Colonic mucosa (tissue), 4 donors: ENCODE measurements around the gene REM2. TPM values are rescaled to one million over a fixed set of nuclear protein-coding genes. Genes with fewer than 3 reads are reported as not detected.
A peak's percentile ranks its signal among the peaks of the same experiment; 100 is the strongest.

Experiments used
- DNase-seq: peaks from one replicate; pipeline ENCODE4 v3.0.0-alpha.2; 2020
- H3K27ac ChIP-seq: fragments of 200-600 bp; one replicate; pipeline ENCODE4 v1.8.0; 2021
- H3K27me3 ChIP-seq: fragments of 200-600 bp; one replicate; pipeline ENCODE4 v1.8.0; 2021
- H3K36me3 ChIP-seq: fragments of 200-600 bp; one replicate; pipeline ENCODE4 v1.8.0; 2021
- H3K4me1 ChIP-seq: fragments of 200-600 bp; one replicate; pipeline ENCODE4 v1.8.0; 2021; ENCODE audit warnings: mild to moderate bottlenecking
- H3K4me3 ChIP-seq: fragments of 200-600 bp; one replicate; pipeline ENCODE4 v1.8.0; 2021
- H3K9ac ChIP-seq, 2 donors: one replicate each; pipeline ENCODE4 v1.7.0; 2013; ENCODE audit warnings: control low read depth in 2 of 2, low read depth in 2 of 2, low read length in 2 of 2
- H3K9me3 ChIP-seq: fragments of 200-600 bp; one replicate; pipeline ENCODE4 v1.8.0; 2021
- intact Hi-C: fragments of 100-400 bp; cut with DNase I; formaldehyde crosslinking; loops from one replicate; pipeline ENCODE4 v1.14.1; 2022
- total RNA-seq, 2 donors: library from RNA; stranded (reverse); fragmentation: NEBNext Ultra II Directional in 1 of 2; extraction: Animal tissue kit (Norgen Biotek cat#: 25700) in 1 of 2; gene quantifications; one replicate each; pipeline ENCODE4 v1.2.1, GENCODE V29; 2021
- TF ChIP-seq, protein P1 (sequence below): fragments of 200-600 bp; IDR thresholded peaks from one replicate; pipeline ENCODE4 v1.8.0; 2022; ENCODE audit warnings: antibody characterized with exemption, mild to moderate bottlenecking
- donor health status: healthy.
- donor health status: DM: no; HTN: no; CAD: no.
- donor health status: DM: no; HTN: no; CAD: no.

The REM2 gene, protein sequence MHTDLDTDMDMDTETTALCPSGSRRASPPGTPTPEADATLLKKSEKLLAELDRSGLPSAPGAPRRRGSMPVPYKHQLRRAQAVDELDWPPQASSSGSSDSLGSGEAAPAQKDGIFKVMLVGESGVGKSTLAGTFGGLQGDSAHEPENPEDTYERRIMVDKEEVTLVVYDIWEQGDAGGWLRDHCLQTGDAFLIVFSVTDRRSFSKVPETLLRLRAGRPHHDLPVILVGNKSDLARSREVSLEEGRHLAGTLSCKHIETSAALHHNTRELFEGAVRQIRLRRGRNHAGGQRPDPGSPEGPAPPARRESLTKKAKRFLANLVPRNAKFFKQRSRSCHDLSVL
- under 1 TPM; 0.24 to 0.30 TPM for total RNA-seq

DNA sequence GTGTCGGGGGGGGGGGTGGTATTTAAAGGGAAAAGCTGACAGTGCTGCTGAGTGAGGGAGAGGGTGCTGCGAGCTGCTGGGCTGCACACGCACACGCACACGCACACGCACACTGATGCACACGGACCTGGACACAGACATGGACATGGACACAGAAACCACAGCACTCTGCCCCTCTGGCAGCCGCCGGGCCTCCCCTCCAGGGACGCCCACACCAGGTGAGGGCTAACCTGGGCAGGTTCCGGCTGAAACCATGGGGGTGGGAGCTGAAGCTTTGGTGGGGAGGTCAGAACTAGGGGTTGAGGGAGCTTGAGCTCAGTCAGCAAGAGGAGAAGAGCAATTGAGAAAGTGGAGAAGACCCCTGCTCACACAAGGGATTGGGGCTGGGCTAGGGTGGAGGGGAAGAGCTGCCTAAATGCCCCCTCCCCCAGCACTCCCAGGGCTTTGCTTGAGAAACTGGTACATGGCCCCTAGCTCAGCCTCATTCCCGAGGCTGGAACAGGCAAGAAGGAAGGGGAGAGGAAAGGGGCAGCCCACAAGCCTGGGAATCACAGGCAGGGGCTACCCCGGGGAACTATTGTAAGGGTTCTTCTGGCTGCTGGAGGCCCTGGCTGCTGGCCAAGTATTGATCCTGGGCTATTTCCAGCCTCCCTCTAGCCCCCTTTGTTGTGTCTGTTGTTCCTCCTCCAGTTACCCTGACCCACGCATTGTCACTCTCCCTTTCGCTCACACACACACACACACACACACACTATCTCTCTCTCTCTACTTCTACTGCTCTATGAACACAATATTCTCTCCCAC lies at the start of gene REM2:
Gene REM2, plus strand, starts transcription at position 50 of the 804 bp plus-strand sequence. Its CDS starts 66 bp downstream, at position 116.
- no peak within 1 kb of the TSS for H3K4me3 ChIP-seq
- peaks cover 3% of the 10 kb centered on the region for H3K4me1 ChIP-seq
- no peaks in the 10 kb centered on the region for H3K9me3 ChIP-seq
- no peak within 1 kb of the TSS for H3K9ac ChIP-seq
- TF ChIP-seq, protein P1, sequence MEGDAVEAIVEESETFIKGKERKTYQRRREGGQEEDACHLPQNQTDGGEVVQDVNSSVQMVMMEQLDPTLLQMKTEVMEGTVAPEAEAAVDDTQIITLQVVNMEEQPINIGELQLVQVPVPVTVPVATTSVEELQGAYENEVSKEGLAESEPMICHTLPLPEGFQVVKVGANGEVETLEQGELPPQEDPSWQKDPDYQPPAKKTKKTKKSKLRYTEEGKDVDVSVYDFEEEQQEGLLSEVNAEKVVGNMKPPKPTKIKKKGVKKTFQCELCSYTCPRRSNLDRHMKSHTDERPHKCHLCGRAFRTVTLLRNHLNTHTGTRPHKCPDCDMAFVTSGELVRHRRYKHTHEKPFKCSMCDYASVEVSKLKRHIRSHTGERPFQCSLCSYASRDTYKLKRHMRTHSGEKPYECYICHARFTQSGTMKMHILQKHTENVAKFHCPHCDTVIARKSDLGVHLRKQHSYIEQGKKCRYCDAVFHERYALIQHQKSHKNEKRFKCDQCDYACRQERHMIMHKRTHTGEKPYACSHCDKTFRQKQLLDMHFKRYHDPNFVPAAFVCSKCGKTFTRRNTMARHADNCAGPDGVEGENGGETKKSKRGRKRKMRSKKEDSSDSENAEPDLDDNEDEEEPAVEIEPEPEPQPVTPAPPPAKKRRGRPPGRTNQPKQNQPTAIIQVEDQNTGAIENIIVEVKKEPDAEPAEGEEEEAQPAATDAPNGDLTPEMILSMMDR: no peak
- no peak within 1 kb of the TSS for H3K27ac ChIP-seq
- H3K36me3 ChIP-seq: no peaks in the 10 kb centered on the region
- intact Hi-C loops: no loop called here
- DNase-seq: no peak
- H3K27me3 ChIP-seq: no peaks in the 10 kb centered on the region

DNA sequence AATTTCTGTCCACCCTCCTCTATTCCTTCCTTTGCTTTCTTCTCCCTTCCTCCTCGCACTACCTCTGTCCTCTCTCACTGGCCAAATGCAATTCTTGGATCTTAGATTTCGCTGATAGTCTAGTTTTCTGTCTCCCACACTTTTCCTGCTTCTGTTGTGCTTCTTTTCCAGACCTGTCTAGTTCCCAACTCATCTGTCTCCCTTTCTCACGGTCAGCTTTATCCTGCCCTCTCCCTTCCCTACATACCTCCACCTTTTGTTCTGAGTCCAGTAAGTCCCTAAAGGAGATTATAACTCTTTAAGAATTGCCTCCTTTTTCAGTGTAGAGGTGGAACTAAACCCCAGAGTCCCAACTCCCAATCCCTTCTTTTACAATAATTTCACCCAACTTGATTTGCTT lies 47.5 kb upstream of the REM2 start:
- H3K4me3 ChIP-seq: no peak overlapping the region
- peak overlapping the region; percentile 94 to 96 for H3K9ac ChIP-seq

DNA sequence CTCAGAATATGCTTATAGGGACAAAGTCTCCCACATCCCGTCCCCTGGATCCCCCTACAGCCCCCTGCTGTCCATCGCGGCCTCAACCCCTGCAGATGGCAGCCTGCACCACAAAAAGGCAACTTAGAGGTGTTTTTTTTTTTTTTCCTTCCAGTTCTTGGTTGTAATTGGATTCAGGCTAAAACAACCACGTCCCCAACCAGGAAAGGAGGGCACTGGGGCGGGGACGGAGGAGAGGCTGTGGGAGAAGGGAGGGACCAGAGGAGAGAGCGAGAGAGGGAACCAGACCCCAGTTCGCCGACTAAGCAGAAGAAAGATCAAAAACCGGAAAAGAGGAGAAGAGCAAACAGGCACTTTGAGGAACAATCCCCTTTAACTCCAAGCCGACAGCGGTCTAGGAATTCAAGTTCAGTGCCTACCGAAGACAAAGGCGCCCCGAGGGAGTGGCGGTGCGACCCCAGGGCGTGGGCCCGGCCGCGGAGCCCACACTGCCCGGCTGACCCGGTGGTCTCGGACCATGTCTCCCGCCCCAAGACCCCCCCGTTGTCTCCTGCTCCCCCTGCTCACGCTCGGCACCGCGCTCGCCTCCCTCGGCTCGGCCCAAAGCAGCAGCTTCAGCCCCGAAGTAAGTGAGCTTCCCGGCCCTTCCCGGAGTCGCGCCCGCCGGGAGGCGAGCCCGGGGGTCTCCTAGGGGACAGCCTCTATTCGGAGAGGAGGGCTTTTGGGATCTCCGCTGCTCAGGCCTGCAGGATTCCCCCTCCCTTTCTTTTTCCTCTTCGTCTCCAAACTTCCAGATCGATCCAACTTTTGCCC lies 46.5 kb upstream of the REM2 start, which contains the start of gene MMP14:
Gene MMP14, plus strand, starts transcription at position 285 of the 813 bp plus-strand sequence. Its CDS starts 233 bp downstream, at position 518.
- H3K4me3 ChIP-seq: peak within 1 kb of the TSS; percentile 76
- peak within 1 kb of the TSS; percentile 94 to 96 for H3K9ac ChIP-seq
- intact Hi-C loops: no loop called here
- TF ChIP-seq, protein P1: no peak
- H3K36me3 ChIP-seq: peaks cover 3% of the 10 kb centered on the region
- H3K9me3 ChIP-seq: no peaks in the 10 kb centered on the region
- peaks cover 3% of the 10 kb centered on the region for H3K4me1 ChIP-seq
- DNase-seq: peak; percentile 84
- H3K27ac ChIP-seq: peak within 1 kb of the TSS; percentile 87
- no peaks in the 10 kb centered on the region for H3K27me3 ChIP-seq

More for the DNA sequence above, 47.5 kb upstream of the REM2 start:
- Histone ChIP-seq H3K4me1 (peaks cover 3% of the 10 kb centered on the region), H3K9me3 (no peaks in the 10 kb centered on the region), H3K27me3 (no peaks in the 10 kb centered on the region), H3K36me3 (no peaks in the 10 kb centered on the region), H3K27ac (no peak overlapping the region)
- DNase-seq: no peak
- intact Hi-C loops: no loop called here
- TF ChIP-seq, protein P1: no peak

DNA sequence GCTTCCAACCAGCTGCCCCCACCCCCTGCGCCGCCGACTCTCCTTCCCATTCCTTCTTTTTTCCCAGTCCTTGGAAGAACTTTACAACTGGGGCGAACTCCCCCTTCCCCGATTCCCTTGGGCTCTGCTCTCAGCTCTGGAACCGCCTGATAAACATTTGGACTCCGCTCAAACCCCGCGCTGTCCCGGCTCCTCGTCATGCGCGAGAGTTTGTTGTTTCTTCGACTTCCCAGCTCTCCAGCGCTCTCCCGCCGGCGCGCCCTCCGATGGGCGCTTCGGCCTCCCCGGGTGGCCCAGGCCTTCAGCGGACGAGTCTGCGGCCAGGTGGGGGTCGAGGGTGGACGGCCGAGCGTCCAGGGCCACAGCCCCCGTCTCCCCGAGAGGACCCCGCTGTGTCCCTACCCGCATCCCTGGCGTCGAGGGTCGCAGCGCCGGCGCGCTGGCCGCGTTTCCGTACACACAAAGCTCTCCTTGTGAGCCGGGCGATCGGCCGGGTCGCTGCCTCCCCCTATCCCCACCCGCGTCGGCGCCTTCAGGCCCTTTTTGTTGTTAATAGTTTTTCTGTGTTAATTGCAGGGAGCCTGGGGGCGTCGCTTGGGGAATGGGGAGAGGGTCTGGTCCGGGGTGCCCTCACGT lies 45.8 kb upstream of the REM2 start:
- Histone ChIP-seq H3K9me3 (no peaks in the 10 kb centered on the region), H3K27me3 (no peaks in the 10 kb centered on the region), H3K36me3 (peaks cover 11% of the 10 kb centered on the region), H3K9ac (peak overlapping the region; percentile 94 to 96), H3K4me3 (peak overlapping the region; percentile 76), H3K4me1 (peaks cover 3% of the 10 kb centered on the region), H3K27ac (peak overlapping the region; percentile 87)
- TF ChIP-seq, protein P1: no peak
- peak; percentile 65 for DNase-seq
- intact Hi-C loops: no loop called here
